HG03439 (cell line): ENCODE data around the gene CDH3.
"Not testable (repeated sequence)": the region's sequence is repeated elsewhere in the genome, so short reads cannot be mapped to it uniquely, and the experiment has no call there.

Experiments used
- ATAC-seq: cut with Tn5 transposase; IDR thresholded peaks from one replicate; pipeline ENCODE4 v1.9.1; 2021; ENCODE audit warnings: mild to moderate bottlenecking, moderate library complexity; ENCODE audit not compliant: unreplicated experiment

CDH3 gene

GRCh38 chr16:68698091-68698490 lies 53.0 kb downstream of the CDH3 start:
- no peak for ATAC-seq

GRCh38 chr16:68700120-68700519 lies 55.0 kb downstream of the CDH3 start:
- no peak for ATAC-seq

- no peak for ATAC-seq
These were observed 55.7 kb downstream of the CDH3 start for GRCh38 chr16:68700831-68701230.

GRCh38 chr16:68704232-68704867 lies 59.2 kb downstream of the CDH3 start:
- ATAC-seq = no peak

- no peak for ATAC-seq
These were observed 62.4 kb downstream of the CDH3 start for GRCh38 chr16:68707340-68708152.

- no peak for ATAC-seq
These were observed 65.1 kb downstream of the CDH3 start for GRCh38 chr16:68710211-68710610.

DNA sequence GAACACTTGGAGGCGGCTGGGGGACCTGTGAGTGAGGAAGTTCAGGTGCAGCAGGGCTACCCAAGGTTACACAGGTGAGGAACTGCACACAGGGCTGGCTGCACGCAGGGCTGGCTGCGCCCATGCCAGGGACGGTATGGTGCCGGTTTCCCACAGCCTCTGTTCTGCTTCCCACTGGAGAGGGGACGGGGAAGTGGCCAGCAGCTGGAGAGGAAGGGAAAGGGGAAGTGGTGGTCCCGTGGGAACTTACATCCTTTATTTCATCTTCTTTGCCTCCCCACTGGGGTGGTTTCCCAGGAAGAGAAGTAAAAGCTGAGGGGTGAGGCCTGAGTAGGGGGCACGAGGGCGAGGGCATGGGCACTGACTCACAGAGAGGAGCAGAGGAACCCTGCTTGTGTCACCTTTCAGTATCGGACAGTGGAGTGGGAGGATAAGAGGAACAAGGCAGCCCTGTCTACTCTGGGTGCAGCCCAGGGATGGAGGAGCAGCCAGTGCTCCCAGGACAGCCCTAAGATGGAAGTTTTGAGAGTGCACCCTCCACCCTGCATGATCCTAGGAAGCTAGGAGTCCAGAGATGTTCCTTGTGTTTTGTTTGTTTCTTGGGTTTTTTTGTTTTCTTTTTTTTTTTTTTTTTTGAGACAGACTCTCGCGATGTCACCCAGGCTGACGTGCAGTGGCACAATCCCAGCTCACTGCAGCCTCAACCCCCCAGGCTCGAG lies 66.5 kb downstream of the CDH3 start:
- no peak for ATAC-seq

- no peak for ATAC-seq
These were observed 68.3 kb downstream of the CDH3 start for GRCh38 chr16:68713361-68713760.

DNA sequence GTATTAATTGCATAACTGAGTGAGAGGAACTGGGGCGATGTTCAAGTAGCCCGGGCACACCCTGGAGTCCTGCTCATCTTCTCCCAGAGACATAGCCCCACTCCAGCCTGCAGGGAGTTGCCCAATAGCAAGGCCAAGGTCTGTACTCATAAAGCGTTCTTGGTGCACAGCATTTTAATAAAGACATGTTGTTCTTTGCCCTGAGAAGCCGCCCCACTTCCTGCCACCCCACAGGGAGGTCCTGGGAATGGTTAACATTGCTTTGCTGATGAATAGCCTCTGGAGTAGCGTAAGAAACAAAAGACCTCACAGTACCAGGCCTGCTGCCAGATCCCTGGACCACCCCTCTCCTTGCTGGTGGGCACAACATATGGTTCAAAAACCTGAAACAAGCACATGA lies 70.4 kb downstream of the CDH3 start:
- ATAC-seq = no peak

GRCh38 chr16:68716516-68716915 lies 71.4 kb downstream of the CDH3 start:
- ATAC-seq = not testable (repeated sequence)

DNA sequence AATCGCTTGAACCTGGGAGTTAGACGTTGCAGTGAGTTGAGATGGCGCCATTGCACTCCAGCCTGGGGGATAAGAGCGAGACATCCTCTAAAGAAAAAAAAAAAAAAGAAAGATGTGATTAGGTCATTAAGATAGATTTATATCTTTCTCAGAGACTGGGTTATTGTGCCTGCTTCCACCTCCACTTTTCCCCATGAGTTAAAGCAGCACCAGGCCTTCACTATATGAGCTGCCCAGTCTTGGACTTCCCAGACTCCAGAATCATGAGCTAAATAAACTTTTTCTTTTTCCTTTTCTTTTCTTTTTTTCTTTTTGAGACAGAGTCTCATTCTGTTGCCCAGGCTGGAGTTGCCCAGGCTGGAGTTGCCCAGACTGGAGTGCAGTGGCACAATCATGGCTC lies 72.6 kb downstream of the CDH3 start:
- ATAC-seq = no peak

DNA sequence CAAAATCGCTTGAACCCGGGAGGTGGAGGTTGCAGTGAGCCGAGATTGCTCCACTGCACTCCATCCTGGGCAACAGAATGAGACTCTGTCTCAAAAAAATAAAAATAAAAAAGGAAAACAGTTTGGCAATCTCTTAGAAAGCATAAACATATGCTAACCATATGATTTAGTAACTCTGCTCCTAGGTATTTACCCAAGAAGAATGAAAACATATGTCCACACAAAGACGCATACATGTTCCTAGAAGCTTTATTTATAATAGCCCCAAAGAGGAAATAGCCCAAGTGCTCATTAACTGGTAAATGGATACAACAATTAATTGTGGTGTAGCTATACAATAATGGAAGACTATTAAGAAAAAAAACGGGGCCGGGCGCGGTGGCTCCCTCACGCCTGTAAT lies 73.5 kb downstream of the CDH3 start:
- no peak for ATAC-seq

- peak; percentile 86 for ATAC-seq
These were observed 74.9 kb downstream of the CDH3 start for GRCh38 chr16:68719993-68720489.

DNA sequence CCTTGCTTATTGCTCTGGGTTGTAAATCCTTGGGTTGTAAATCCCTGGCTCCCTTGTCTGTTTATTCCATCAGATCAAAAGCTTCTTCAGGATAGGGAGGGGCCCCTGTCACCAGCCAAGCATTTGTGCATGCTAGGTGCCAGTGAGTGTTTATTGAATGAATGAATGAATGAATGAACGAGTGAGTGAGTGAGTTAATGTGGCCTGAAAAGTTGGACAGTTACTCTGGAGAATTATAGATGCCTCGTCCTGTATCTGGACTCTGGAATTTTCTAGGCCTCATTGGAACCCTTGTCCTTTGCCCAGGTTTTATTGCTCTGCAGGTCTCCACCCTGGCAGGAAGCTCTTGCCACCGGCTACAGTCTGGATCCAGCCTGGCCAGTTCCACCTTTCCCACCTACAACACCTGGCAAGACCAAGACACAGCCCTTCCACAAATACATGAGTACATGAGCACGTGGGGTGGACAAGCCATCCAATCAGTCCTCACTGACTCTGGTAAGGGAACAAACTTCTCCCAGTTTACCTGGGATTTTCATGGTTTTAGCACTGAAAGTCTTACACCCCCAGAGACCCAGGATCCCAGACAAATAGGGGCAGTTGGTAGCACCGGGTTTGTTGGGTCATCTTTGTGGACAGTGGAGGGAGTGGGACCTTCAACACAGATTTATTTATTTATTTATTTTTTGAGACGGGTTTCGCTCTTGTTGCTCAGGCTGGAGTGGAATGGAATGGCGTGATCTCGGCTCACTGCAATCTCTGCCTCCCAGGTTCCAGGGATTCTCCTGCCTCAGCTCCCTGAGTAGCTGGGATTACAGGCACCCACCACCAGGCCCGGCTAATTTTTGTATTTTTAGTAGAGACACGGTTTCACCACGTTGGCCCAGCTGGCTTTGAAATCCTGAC lies 77.3 kb downstream of the CDH3 start:
- ATAC-seq = no peak

- no peak for ATAC-seq
These were observed 79.7 kb downstream of the CDH3 start for GRCh38 chr16:68724797-68725196.

DNA sequence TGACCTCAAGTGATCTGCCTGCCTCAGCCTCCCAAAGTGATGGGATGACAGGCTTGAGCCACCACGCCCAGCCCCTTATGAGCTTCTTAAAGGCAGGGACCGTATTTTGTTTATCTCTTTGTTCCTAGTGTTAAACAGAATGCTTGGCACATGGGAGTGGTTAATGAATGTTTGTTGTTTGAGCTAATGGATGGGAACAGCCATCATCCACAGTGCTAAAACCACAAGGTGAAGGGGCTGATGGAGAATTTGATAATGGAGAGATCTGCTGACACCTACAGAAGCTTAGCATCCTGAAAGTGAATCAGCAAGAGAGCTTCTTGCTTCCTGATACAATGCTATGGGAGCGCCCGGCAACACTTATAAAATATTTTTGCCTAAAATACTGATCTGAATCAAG lies 83.4 kb downstream of the CDH3 start:
- ATAC-seq = no peak

- ATAC-seq = no peak
These were observed 86.5 kb downstream of the CDH3 start for GRCh38 chr16:68731637-68732036.

- no peak for ATAC-seq
These were observed 87.1 kb downstream of the CDH3 start for GRCh38 chr16:68732042-68732680.

GRCh38 chr16:68732741-68733399 lies 87.8 kb downstream of the CDH3 start:
- no peak for ATAC-seq

DNA sequence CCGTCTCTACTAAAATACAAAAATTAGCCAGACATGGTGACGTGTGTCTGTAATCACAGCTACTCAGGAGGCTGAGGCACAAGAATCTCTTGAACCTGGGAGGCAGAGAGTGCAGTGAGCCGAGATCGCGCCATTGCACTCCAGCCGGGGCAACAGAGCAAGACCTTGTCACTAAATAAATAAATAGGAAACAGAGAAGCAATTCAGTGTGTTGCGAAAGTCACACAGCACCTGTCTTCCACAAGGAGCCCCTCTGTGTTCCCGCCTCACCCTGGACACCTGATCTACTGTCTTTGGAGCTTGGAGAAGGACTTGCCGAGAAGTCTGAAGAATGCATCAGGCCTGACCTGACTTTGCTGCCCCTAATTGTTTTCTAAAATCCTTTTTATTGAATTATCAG lies 88.5 kb downstream of the CDH3 start:
- no peak for ATAC-seq
